ENCODE results near the gene UNC119B.

The UNC119B gene

DNA sequence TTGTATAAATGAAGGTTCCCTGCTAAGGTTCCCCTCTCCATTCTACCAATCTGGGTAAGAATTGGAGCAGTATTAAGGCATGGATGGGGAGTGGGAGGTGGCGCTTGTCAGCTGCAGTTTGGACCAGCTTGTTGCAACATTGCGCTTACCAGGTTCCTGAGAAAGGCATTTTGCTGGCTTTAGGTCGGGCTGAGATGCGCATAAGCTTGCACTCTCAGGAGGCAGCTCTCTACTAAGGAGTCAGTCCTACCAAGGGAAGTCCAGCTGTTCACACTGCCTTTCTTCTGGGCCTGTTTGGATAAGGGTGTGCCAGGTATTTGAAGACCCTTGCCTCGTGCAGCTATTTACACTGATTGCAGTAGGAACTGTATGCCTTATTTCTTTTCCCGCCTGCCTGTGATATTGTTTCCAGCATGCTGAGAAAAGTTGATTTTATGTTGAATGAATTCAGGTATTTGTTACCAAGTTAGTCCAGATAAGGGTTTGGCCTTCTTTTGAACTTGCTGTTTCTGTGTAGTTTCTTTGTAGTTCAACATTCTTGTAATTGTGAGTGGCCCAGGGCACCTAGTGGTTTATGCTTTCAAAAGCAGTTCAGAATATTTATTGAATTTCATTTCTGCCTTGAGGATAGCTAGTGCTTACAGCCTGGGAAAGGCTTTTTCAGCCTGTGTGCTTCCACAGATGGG lies 20.7 kb upstream of the UNC119B start:
- no peak overlapping the region for H3K4me3 ChIP-seq (ENCODE audit: low read length)
- no peak for DNase-seq (ENCODE audit: low read depth)
- TF ChIP-seq, protein P1, sequence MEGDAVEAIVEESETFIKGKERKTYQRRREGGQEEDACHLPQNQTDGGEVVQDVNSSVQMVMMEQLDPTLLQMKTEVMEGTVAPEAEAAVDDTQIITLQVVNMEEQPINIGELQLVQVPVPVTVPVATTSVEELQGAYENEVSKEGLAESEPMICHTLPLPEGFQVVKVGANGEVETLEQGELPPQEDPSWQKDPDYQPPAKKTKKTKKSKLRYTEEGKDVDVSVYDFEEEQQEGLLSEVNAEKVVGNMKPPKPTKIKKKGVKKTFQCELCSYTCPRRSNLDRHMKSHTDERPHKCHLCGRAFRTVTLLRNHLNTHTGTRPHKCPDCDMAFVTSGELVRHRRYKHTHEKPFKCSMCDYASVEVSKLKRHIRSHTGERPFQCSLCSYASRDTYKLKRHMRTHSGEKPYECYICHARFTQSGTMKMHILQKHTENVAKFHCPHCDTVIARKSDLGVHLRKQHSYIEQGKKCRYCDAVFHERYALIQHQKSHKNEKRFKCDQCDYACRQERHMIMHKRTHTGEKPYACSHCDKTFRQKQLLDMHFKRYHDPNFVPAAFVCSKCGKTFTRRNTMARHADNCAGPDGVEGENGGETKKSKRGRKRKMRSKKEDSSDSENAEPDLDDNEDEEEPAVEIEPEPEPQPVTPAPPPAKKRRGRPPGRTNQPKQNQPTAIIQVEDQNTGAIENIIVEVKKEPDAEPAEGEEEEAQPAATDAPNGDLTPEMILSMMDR (conservative IDR thresholded peaks at IDR 0.05; ENCODE audit: low read depth, low read length): no peak

DNA sequence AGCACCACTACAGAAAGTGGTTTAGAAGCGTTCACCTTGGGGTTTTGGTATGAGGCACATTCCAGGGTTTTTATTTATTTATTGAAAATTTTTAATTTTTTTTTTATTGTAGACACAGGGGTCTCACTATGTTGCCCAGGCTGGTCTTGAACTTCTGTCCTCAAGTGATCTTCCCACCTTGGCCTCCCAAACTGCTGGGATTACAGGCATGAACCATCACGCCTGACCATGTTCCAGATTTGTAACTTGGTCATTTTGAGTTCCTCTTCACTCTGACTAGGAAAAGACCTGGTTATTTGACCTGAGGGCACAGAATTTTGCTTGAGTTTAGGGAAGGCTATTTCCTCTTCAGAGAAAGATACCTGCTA lies 20.2 kb upstream of the UNC119B start:
- H3K4me3 ChIP-seq (ENCODE audit: low read length): no peak overlapping the region
- TF ChIP-seq, protein P1 (conservative IDR thresholded peaks at IDR 0.05; ENCODE audit: low read depth, low read length): no peak
- no peak for DNase-seq (ENCODE audit: low read depth)

DNA sequence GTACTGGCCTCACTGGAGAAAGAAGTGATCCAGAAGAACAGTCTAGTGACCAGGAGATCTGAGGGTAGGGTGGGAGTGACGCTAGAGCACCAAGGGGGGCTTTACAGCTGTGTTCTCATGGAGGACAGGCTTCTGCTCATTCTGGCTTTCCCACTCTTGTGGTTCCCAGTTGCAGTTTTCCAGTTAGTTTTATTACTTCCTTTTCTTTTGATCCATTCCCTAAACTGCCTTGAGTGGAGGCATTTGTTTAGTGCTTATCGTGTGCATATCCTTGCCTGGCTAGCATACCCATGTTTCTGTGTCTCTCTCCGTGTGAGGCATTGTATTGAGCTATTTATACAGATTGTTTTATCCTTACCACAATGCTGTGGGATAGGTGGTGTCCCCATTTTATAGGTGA lies 19.3 kb upstream of the UNC119B start:
- no peak overlapping the region for H3K4me3 ChIP-seq (ENCODE audit: low read length)
- TF ChIP-seq, protein P1 (conservative IDR thresholded peaks at IDR 0.05; ENCODE audit: low read depth, low read length): no peak
- no peak for DNase-seq (ENCODE audit: low read depth)

DNA sequence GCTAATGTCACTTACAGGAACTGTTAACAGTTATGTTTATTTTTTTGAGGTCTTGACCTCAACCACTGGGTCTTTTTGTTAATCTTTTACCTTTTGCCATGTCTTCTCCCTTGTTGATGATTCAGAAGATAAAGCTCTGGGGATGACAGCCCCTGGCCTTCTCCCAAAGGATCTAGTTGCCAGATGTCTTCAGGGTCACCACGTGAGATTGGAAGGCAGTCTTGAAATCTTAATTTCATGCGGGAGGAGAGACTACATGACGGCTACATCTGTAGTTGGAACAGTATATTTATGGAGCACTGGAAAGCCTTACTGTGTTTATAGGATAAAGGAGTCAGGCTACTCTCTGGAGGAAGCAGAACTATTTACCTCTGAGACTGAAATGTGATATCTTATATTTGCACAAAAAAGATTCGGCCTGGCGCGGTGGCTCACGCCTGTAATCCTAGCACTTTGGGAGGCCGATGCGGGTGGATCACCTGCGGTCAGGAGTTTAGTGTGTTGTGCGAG lies 17.7 kb upstream of the UNC119B start:
- H3K4me3 ChIP-seq (ENCODE audit: low read length): no peak overlapping the region
- TF ChIP-seq, protein P1 (conservative IDR thresholded peaks at IDR 0.05; ENCODE audit: low read depth, low read length): no peak
- DNase-seq (ENCODE audit: low read depth): no peak

DNA sequence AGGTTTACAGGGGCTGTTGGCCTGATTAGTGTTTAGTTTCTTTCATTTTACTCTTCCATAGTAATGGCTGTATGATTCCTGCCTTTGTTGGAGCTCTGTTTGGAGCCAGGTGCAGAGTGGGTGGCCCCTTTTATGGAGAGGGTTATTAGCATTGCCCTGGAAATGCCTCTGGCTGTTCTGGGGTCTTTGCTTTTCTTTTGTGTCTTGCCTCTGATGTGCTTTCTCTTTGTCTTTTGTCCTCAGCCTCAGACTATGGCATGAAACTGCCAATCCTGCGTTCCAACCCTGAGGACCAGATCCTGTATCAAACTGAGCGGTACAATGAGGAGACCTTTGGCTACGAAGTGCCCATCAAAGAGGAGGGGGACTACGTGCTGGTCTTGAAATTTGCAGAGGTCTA lies 16.4 kb upstream of the UNC119B start:
- DNase-seq (ENCODE audit: low read depth): no peak
- TF ChIP-seq, protein P1 (conservative IDR thresholded peaks at IDR 0.05; ENCODE audit: low read depth, low read length): no peak
- H3K4me3 ChIP-seq (ENCODE audit: low read length): no peak overlapping the region

DNA sequence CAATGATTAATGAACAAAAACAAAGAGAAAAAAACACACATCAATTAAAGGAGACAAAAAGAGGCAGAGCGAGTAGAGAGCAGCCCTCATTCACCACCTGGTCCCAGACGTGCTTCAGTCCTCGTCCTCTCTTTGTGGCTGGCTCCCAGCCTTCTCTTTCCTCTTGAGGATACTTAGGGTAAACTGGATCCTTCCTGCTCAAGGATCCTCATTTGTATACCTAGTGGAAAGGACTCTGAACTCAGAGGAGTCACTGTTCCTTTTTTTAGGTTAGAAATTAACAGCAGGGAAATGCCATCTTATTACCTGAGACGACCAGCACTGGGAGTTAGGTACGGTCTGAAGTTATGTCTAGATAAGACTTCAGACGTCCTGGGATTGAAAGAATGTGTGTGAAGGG lies 13.6 kb upstream of the UNC119B start:
- no peak for DNase-seq (ENCODE audit: low read depth)
- H3K4me3 ChIP-seq (ENCODE audit: low read length): no peak overlapping the region
- TF ChIP-seq, protein P1 (conservative IDR thresholded peaks at IDR 0.05; ENCODE audit: low read depth, low read length): no peak

DNA sequence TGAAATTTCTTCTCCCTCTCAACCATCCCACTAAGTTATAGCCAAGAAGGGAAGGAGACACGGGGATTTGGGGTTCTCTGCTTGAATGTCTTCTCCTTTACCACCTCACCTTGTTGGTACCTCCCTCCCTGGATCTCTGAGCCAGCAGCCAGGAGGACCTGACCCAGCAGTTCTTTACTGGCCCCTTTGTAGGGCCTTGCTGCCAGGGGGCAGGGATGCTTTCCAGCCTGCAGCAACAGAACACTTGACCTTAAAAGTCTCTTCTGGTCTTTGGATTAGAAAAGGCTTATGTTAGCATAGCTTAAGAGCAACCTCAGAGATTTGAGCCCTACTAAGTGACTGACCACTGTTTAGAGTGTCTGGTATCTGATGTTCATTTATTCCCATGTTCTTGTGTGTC lies 12.9 kb upstream of the UNC119B start:
- TF ChIP-seq, protein P1 (conservative IDR thresholded peaks at IDR 0.05; ENCODE audit: low read depth, low read length): no peak
- DNase-seq (ENCODE audit: low read depth): no peak
- no peak overlapping the region for H3K4me3 ChIP-seq (ENCODE audit: low read length)
